Fibroblast of skin of left quadriceps (primary cell): ENCODE measurements around the gene HECTD4.
"Not testable (repeated sequence)": the region's sequence is repeated elsewhere in the genome, so short reads cannot be mapped to it uniquely, and the experiment has no call there.

ENCODE experiments used
- DNase-seq, 2 experiments: peaks; one replicate each; pipeline ENCODE4 v3.0.0-alpha.2; 2013; ENCODE audit warnings: low read depth in 2 of 2

Gene HECTD4

DNA sequence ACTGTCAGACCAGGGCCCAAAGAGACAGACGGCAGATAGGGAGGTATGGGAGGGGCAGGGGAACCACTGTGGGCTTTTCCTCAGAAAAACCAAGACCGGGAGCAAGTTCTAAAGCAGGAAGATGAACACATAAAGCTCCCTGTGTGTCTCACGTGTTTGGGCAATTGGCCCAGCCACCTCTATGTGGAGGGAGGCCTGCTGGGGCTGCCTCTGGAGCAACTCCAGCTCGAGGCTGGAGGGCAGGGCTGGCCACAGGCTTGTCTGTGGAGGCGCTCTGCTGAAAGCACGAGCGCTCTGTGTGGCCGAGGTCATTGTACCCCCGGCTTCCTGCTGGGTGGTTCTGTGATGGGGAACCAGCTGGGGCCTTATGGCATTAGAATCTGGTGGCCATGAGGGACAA is 220.5 kb downstream of the HECTD4 start:
- no peak for DNase-seq

DNA sequence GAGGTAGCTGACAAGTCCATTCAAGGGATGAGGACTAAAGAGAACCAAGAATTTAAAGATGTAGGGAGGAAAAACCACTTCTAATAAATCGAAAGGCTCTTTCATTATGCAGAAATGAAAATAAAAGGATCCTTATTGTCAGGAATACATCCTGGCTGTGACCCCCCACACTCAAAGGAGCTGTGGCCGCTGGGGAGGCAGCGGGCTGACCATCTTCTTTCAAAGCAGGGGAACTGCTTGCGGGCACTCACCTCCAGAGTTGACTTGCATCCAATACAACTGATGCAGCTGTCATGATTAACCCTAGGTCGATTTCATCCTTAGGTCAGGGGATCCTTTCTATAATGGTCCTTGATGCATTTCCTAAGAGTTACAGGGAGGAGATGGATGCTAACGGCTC is 221.6 kb downstream of the HECTD4 start:
- DNase-seq: no peak

DNA sequence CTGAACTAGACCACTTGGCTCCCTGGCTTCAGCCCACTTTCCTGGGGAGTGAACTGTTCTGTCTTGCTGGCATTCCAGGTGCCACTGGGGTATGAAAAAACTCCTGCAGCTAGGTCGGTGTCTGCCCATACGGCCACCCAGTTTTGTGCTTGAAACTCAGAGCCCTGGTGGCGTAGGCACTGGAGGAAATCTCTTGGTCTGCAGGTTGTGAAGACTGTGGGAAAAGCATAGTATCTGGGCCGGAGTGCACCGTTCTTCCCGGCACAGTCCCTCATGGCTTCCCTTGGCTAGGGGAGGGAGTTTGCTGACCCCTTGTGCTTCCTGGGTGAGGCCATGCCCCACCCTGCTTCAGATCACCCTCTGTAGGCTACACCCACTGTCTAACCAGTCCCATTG is 223.1 kb downstream of the HECTD4 start:
- no peak for DNase-seq

DNA sequence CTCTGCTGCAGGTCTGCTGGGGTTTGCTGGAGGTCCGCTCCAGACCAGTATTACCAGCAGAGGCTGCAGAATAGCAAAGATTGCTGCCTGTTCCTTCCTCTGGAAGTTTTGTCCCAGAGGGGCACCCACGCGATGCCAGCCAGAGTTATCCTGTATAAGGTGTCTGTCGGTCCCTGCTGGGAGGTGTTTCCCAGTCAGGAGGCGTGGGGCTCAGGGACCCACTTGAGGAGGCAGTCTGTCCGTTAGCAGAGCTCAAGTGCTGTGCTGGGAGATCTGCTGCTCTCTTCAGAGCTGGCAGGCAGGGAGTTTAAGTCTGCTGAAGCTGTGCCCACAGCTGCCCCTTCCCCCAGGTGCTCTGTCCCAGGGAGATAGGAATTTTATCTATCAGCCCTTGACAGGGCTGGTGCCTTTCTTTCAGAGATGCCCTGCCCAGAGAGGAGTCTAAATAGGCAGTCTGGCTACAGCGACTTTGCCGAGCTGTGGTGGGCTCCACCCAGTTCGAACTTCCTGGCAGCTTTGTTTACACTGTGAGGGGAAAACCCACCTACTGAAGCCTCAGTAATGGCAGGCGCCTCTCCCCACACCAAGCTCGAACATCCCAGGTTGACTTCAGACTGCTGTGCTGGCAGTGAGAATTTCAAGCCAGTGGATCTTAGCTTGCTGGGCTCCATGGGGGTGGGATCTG is 223.6 kb downstream of the HECTD4 start:
- DNase-seq: not testable (repeated sequence)

DNA sequence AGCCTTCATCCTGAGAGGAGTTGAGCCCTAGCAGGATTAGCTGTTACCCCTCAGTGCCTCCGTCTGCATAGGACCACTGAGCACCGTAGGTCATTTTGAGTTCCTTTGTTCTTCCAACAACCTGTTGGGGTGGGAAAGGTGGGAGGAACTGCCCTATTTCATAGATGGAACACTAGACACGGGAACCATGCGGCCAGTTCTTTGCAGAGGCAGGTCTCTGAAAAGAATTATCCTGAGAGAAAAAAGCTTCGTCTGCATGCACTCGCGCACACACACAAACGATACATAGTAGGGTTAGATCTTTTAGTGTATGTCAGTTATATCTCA is 228.4 kb downstream of the HECTD4 start:
- no peak for DNase-seq

DNA sequence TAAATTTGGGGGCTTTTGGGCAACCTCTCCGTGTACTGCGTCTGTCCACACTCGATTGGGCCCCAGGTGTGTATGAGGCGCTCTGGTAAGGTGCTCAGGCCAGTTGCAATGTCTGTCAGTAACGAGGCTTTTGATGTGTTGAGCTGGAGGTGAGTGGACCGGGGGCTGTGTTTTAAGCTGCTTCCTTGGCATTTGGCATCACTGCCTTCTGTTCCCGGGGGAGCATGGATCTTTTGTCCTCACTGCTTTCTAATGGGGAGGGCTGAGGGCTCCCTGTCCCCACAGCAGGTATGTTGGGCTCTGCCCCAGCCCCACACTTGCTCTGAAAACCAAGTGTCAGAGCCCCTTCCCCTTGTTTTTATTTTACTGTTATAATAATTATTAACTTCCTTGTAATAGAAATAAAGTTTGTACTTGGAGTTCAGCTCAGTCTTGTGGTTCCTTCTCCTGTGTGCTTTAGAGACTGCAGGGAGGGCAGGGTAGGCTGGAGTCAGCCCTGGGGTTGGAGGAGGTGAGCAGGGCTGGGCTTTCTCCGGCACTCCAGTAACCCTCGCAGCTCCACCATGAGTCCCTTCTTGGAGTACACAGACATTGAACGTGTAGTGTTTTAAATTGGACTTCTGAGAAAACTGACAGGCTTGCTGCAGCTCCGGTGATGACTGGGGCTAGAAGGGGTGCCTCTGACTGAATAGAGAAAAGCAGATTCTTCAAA is 228.9 kb downstream of the HECTD4 start:
- no peak for DNase-seq

DNA sequence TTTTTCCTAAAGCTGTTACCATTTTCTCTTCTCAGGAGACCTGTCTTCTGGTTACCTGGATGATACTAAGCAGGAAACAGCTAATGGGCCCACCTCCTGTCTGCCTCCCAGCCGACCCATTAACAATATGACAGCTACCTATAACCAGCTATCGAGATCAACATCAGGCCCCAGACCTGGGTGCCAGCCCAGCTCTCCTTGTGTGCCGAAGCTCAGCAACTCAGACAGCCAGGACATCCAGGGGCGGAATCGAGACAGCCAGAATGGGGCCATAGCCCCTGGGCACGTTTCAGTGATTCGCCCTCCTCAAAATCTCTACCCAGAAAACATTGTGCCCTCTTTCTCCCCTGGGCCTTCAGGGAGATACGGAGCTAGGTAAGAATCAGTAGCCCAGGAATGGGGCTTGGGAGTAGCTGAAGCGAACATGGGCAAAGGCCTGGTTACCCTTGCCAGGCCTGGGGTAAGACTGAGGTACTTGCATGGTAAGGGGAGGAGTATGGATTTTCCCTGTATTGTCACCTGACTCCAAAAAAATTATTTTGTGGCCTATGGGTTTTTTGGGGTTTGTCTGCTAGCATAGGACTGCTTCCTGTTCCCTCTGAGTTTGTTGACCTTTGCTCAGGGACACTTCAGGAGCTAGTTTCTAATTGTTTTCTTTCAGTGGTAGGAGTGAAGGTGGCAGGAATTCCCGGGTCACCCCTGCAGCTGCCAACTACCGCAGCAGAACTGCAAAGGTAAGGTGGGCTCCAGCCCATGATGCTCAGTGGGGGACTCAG is 230.3 kb downstream of the HECTD4 start:
- DNase-seq: no peak

DNA sequence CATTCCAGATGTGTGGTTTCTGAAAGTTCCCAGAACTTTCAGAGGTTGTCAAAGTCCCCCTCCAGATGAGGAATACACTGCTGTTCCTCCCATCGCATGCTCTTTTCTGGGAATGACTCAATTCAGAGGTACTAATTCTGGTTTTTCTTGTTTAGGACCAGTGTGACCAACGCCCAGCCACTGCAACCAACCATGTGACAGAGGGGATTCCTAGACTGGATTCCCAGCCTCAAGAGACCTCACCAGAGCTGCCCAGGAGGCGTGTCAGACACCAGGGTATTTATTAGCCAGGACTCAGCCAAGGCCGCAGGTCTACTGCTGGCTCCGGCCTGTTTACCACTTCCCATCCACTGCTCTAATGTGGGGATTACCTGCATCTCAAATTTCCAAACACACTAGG is 232.6 kb downstream of the HECTD4 start:
- DNase-seq: no peak

DNA sequence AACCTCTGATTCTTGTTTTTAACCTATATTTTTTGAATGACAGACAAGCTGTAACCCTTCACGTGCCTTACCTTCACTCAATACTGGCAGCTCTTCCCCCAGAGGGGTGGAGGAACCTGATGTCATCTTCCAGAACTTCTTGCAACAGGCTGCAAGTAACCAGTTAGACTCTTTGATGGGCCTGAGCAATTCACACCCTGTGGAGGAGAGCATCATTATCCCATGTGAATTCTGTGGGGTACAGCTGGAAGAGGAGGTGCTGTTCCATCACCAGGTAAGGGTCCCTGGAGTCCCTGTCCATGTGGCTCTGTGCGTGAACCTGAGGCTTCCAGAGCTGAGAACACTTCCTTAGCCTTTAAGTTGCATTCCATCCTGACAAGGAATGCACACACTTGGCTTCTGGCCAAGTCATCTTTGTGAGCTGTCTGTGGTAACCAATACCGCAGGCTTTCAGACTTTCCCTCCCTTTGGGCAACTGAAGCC is 234.2 kb downstream of the HECTD4 start:
- DNase-seq: peak; percentile 67 to 68

DNA sequence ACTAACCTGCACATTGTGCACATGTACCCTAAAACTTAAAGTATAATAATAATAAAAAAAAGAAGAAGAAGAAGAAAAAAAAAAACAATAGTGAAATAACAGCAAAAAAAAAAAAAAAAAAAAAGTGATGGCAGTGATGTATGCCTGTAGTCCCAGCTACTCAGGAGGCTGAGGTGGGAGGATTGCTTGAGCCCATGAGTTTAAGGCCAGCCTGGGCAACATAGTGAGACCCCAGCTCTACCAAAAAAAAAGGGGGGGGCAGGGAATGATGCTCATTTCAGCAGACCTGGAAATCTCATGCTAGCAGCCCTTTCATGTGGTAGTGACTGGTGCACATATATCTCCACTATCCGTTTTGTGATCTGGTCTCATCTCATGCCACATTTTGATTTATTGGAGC is 236.1 kb downstream of the HECTD4 start:
- DNase-seq: no peak

DNA sequence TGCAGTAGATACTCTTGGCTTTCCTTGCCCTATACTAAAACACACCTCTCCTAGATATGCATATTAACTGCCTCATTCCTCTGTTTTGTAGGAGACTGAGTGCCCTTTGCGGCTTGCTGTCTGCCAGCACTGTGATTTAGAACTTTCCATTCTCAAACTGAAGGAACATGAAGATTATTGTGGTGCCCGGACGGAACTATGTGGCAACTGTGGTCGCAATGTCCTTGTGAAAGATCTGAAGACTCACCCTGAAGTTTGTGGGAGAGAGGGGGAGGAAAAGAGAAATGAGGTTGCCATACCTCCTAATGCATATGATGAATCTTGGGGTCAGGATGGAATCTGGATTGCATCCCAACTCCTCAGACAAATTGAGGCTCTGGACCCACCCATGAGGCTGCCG is 241.5 kb downstream of the HECTD4 start:
- DNase-seq: no peak

DNA sequence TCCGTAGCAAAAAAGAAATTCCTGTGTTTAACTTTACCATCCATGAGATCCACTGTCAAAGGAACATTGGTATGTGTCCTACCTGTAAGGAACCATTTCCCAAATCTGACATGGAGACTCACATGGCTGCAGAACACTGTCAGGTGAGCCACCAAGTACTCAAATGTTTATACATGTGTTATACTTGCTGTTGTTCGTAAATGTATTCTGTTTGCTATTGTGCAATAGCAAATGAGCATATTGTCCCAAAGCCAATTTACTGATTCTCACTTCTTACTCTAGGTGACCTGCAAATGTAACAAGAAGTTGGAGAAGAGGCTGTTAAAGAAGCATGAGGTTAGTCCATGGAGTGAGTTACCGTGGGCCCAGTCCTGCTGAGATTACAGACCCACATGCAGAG is 247.5 kb downstream of the HECTD4 start:
- no peak for DNase-seq

DNA sequence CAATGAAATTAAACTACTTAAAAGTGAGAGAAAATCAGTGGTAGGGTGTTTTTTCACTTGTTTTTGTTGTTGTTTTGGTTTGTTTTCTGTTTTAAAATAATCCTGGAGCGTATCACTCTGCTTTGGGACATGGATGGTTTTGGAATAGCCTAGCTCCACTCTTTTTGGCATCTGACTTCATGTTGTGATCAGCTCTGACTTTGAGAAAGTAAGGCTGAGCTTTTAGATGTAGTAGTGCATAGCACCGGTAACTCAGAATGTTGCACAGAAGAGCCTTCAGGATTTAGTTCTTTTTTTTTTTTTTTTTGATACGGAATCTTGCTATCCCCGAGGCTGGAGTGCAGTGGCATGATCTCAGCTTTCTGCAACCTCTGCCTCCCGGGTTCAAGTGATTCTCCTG is 248.8 kb downstream of the HECTD4 start:
- no peak for DNase-seq

DNA sequence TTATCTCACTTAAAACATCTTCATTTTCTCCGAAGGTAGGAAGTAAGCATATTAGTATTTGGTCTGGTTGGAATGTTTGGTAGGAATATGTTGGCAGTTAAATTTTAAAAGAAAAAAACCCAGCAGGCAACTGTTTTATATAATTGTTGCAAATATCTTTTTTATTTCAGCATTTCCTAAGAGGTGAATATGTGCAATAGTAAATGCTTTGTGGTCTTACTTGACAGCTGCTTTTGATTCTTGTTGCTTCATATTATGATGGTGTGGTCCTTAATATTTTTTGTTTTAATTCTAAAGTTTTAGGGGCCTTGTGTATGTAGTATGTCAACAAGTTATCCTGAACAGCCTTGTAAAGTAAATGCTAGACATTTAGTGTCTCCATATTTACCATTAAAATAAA is 250.5 kb downstream of the HECTD4 start:
- DNase-seq: no peak

DNA sequence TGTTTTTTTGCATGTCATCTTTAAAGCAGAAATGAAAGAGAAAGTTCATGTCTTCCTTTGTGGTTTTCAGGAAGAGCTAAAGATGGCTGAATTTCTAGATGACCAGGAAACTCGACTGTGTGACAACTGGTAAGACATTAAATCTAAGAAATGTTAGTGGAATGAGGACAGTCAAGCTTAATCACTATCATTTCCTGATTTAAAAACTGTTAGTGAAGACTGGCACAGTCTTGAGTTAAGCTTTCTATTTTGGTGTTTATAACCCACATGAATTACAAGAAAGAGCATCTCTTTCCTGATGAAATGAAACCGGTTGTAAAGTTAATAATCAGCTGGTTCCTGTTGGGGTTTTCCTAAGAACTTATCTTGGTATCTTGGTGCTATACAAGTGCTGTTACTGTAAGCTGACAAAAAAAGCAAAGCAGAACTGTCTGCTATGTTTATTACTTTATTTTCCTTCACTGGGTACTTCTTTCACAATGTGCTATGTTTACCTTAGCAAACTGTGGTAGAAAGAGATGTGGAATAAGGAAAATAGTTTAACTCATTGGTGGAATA is 251.7 kb downstream of the HECTD4 start:
- no peak for DNase-seq

DNA sequence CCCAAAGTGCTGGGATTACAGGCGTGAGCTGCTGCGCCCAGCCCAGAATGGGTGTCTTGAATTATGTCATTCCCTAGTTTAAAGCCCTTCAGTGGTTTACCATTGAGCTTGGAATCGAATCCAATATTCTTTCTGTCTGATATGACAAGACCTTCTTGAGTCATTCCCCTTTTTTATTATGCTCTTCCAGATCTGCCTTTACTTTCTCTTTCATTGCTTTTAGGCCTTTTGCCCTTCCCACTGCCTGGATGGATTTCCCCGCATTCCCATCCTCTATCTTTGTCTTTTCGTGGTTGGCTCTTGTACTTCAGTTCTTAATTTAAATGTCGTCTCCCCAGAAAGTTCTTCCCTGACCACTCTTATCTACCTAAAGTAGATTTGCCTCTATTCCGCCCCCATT is 255.3 kb downstream of the HECTD4 start:
- DNase-seq: no peak

DNA sequence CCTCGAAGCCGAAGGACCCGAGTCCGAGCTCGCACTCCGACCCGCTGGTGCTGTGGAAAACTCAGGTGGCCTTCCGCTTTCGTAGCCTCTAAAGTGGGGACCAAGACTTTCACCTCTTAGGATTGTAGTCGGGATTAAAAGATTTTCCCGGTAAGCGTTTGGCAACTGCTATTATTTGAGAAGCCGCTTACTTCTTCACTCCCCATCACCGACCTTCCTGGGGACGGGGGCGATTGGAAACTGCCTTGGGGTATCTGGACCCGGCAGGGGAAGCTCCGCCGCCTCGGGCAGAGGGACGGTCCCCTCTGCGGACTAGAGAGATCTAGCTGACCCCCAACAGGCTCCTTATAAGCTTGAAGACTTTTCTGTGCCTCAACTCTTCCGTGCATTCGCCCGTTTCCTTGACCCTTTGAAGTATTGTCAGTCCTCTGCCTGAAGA is 256.2 kb downstream of the HECTD4 start:
- no peak for DNase-seq

DNA sequence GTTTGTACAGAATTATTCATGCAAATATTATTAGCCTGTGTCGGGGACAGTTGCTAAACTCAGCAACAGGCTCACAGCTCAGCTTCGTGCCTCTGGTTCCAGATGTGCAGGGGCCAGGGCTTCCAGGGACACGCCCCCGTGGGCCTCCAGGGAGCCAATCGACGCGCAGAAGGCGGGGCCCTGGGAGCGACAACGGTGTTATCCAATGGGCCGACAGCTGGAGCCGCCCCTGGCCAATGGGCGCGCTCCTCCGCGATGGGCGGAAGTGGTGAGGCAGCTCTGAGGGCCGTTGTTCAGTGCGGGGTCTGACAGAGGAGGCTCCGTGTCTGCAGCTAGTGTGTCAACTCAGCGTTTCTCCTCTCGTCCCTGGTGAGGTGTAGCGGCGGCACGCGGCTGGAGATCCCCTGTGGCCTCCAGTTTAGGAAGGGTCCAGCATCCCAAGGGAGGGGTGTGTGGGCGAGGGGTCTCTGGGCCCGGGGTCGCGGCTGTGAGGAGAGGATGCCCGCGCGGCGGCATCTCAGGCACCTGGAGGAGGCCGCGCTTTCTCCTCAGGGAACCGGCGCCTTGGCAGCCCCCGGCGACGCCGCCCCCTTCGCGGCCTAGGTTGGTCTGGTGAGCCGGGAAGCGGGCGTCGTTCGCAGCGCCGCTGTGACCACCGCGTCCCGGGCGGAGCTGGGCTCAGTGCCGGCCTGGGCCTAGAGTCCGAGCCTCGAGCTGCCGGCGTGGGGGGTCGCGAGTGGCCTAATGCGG is 256.8 kb downstream of the HECTD4 start, which contains the start of gene TRAFD1:
TSS of gene TRAFD1 (plus strand) at position 311 of the 750 bp plus-strand sequence. CDS start 4,963 bp downstream, outside the sequence.
- DNase-seq: peak; percentile 92 to 93

DNA sequence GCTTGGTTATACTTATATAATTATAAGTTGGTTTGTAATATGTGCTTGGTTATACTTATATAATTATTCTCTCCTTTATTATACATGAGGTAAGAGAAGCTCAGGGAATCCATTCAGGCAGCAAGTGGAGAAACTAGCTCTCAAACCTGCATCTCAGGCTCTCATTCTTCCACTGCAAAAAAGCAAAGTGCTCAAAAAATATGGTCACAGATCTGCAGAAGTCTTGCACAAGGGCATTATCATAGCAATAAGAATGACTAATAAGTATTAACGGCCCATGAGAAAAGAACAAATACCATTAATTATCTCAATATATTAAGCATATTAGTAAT is 257.3 kb downstream of the HECTD4 start:
- DNase-seq: no peak

DNA sequence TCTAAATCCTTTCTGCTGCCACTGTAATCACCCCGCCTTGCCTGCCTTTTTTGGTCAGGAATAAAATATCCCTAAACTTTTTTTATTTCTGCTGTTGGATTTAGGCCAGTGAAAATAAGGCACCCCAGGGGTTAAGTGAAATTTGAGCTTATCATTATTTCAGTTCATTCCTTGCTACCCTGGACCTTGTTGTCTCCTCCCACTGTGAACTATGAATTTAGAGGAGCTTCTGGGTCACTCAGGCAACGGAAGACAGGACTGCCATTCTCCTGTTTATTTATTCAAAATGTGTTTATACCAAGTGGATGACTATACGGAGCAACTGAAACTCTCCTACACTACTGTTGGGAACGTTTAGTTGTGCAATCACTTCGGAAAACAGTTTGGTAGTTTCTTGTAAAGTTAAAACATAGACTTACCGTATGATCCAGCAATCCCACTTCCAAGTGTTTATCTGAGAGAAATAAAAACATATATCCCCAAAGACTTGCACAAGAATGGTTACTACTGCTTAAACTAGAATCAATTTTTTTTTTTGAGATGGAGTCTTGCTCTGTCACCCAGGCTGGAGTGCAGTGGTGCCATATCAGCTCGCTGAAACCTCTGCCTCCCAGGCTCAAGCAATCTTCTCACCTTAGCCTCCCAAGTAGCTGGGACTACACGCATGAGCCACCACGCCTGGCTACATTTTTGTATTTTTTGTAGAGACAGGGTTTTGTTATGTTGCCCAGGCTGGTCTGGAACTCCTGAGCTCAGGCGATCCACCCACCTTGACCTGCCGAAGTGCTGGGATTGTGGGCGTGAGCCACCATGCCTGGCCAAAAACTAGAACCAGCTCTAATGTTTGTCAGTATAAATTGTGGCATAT is 259.2 kb downstream of the HECTD4 start:
- no peak for DNase-seq
